NCI-H510A treated with DMSO at 0.1 percent for 48 hours (cell line): ENCODE data around the gene MARCHF10.

ENCODE experiments used
- DNase-seq: peaks from one replicate; lab custom pipeline; 2025; lab: John Stamatoyannopoulos, UW

MARCHF10 gene

GRCh38 chr17:62676952-62677596 lies 131.0 kb downstream of the MARCHF10 start:
- no peak for DNase-seq

- no peak for DNase-seq
Measured at GRCh38 chr17:62676231-62676943, 131.7 kb downstream of the MARCHF10 start.

- DNase-seq = no peak
Measured at GRCh38 chr17:62675701-62676100, 132.4 kb downstream of the MARCHF10 start.

- DNase-seq = no peak
Measured at GRCh38 chr17:62675260-62675659, 132.9 kb downstream of the MARCHF10 start.

GRCh38 chr17:62674841-62675240 lies 133.3 kb downstream of the MARCHF10 start:
- DNase-seq = no peak

DNA sequence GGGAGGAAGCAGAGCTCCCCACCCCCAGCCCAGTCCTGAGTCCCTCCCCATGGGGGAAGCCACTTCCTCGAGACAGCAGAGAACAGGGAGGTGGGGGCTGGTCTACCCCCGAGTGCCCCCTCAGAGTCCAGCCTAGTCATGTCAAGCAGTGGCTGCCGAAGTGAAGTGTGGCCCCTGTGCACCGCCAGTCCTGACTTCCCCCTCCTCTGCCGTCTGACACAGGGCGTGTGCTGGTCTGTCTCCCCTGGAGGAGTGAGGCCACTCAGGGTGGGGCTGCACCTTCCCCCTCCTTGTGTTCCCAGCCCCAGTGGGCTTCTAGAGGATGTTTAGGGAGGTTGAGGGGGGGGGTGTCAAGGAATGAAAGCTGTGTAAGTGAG lies 133.8 kb downstream of the MARCHF10 start:
- DNase-seq = no peak

GRCh38 chr17:62673614-62674362 lies 134.3 kb downstream of the MARCHF10 start:
- no peak for DNase-seq

DNA sequence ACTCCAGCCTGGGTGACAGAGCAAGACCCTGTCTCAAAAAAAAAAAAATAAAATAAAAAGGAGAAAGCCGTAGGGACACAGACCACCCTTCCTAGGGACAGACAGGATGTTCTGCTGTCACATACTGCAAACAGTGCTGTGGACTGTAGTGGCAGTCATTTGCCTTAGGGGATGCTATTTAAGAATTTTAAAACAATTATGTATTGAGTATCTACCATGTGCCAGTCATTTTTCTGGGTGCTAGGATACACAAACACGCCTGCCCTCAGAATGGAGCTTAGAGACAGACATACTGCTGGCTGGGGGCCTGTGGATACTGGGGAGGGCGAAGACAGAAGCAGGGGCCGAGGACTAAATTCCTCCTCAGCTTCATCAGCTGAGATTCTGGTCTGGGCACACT lies 135.2 kb downstream of the MARCHF10 start:
- DNase-seq = no peak

DNA sequence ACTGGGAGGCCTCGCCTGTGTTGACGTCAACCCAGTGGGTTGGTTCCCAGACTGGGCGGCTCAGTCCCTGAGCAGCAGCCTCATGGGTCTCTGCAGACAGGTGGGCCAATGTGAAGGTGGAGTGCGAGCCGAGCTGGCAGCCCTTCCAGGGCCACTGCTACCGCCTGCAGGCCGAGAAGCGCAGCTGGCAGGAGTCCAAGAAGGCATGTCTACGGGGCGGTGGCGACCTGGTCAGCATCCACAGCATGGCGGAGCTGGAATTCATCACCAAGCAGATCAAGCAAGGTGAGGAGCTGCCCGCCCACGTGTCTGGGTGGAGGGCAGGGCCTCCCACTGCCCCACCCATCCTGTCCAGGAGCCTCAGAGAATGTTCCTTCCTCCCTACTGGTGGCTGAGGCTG lies 136.6 kb downstream of the MARCHF10 start:
- DNase-seq = peak; percentile 81

DNA sequence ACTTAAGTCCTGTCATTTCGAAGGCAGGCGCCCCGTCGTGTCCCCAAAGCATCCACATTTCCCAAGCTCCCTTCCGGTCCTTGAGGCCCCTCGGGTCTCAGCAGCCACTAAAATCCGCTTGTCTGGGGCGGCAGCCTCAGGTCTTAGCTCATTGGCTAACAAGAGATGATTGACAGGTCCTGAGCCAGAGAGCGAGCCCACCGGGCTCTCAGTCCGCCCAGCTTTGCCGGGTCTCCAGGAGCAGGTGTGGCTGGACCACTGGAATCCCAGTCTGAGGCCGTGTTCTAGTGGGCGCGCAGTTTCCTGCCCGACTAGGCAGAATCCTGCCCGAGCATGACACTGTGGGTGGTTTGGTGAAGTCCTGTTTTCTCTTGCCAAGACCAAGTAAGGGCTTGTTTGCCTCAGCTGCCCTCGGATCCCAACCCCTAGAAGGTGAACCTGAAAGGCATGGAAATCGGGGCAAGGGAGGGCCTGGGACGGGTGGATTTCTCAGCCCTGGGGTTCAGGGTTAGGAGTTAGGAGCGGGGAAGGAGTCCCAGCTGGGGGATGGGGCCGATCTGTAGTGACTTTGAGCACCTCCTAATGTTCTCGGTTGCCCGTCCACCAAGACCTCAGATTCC lies 137.8 kb downstream of the MARCHF10 start:
- no peak for DNase-seq

- DNase-seq = no peak
Measured at GRCh38 chr17:62668091-62668804, 139.9 kb downstream of the MARCHF10 start.

- no peak for DNase-seq
Measured at GRCh38 chr17:62666801-62667591, 141.1 kb downstream of the MARCHF10 start.

- no peak for DNase-seq
Measured at GRCh38 chr17:62666061-62666800, 141.9 kb downstream of the MARCHF10 start.

DNA sequence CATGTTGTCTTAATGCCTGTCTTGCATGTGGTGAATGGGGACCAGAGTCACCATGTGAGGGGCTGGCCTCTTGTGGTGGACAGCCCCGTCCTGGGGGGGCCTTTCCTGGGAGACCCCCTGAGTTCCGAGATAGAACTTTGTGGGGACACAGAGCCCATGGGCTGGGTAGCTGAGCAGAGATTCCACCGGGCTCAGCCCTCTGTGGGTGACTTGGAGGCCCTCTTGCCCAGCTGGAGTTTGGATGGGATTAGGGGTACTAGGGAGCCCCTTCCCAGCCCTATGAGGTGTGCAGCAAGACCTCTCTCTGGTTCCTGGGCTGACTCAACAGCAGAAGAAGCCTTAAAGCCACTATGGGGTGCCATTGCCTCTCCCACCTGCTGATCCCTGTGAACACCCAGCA lies 142.5 kb downstream of the MARCHF10 start:
- DNase-seq = no peak

DNA sequence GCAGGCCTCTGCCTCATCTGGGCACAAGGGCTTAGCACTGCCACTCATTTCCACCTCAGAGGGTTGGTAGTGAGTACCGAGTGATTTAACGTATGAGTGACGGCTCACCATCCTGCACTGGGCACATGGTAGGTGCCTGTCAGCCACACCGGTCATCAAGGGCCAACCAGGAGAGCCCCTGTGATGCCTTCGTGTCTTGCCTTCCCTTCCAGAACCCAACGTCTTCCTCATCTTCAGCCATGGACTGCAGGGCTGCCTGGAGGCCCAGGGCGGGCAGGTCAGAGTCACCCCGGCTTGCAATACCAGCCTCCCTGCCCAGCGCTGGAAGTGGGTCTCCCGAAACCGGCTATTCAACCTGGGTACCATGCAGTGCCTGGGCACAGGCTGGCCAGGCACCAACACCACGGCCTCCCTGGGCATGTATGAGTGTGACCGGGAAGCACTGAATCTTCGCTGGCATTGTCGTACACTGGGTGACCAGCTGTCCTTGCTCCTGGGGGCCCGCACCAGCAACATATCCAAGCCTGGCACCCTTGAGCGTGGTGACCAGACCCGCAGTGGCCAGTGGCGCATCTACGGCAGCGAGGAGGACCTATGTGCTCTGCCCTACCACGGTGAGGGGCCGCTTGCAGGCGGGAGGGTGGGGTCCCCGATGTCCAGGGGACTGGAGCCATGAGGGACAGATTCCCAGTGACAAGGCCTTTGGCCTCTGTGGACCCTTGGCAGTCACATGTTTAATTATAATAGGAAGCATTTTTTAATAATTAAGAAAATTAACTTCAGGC lies 143.6 kb downstream of the MARCHF10 start:
- no peak for DNase-seq

DNA sequence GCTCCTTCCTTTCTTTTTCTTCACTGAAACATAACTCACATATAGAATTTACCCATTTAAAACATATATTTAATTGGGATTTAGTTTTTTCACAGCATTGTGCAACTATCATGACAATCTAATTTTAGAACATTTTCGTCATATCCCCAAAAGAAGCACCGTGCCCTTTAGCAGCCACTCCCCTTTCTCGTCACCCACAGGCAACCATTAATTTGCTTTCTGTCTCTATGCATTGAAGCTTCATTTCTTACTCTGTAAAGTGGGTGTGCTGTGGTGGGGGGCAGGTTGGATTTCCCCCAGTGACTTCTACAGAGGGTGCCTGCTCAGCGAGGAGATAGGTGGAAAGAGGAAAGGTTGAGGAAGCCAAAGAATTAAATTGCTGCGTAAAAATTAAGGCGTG lies 144.8 kb downstream of the MARCHF10 start:
- DNase-seq = no peak

DNA sequence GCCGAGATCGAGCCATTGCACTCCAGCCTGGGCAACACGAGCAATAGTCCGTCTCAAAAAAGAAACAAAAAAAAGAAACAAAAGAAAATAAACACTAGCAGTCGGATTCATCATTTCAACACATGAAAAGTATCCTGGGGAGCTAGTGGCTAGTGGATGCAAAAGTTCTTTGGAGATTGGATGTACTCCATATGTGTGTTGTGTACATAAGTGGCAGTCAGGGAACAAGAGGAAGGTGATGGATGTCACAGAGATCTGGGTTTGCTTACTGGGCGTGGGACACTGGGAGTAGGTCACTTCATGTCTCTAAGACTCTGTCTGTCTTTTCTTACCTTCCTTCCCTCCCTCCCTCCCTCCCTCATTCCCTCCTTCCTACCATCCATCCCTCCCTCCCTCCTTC lies 145.3 kb downstream of the MARCHF10 start:
- DNase-seq = no peak

DNA sequence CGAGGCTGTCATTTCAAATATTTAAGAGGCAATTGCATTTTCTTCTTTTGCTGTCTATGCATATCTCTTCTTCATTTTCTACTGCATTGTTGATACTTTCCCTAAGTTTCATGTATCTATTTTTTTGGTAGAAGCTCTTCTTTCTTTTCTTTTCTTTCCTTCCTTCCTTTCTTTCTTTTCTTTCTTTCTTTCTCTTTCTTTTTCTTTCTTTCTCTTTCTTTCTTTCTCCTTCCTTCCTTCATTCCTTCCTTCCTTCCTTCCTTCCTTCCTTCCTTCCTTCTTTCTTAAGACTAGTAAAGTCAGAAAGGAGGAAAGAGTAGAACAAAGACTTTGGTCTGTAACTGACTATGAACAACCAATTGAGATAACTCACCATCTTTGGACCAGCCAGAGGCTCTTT lies 146.8 kb downstream of the MARCHF10 start:
- no peak for DNase-seq

- no peak for DNase-seq
Measured at GRCh38 chr17:62660629-62661118, 147.4 kb downstream of the MARCHF10 start.
